IPS DF 4.7 (cell line): ENCODE data around the gene LRRC4B.
"Not testable (repeated sequence)": the region's sequence is repeated elsewhere in the genome, so short reads cannot be mapped to it uniquely, and the experiment has no call there.

Experiments
- DNase-seq: peaks from one replicate; pipeline ENCODE4 v3.0.0-alpha.2; 2013; ENCODE audit warnings: low spot score; ENCODE audit errors: extremely low read depth

Gene LRRC4B

GRCh38 chr19:50486823-50487515 is 81.3 kb downstream of the LRRC4B start:
- no peak for DNase-seq

- DNase-seq: no peak
Measured at GRCh38 chr19:50485284-50485955, 82.8 kb downstream of the LRRC4B start.

GRCh38 chr19:50482916-50483315 is 85.3 kb downstream of the LRRC4B start:
- DNase-seq: no peak

GRCh38 chr19:50482271-50482855 is 85.9 kb downstream of the LRRC4B start:
- DNase-seq: no peak

GRCh38 chr19:50481351-50482149 is 86.7 kb downstream of the LRRC4B start:
- no peak for DNase-seq

- no peak for DNase-seq
Measured at GRCh38 chr19:50480281-50481111, 87.7 kb downstream of the LRRC4B start.

- no peak for DNase-seq
Measured at GRCh38 chr19:50479761-50480251, 88.4 kb downstream of the LRRC4B start.

GRCh38 chr19:50478901-50479715 is 89.1 kb downstream of the LRRC4B start:
- no peak for DNase-seq

- DNase-seq: no peak
Measured at GRCh38 chr19:50477751-50478515, 90.3 kb downstream of the LRRC4B start.

- no peak for DNase-seq
Measured at GRCh38 chr19:50476907-50477238, 91.4 kb downstream of the LRRC4B start.

GRCh38 chr19:50476224-50476906 is 91.9 kb downstream of the LRRC4B start, which contains the start of the genes EMC10 and GARIN5A:
TSS of gene EMC10 (plus strand) at chr19:50476507. CDS start at chr19:50476545, 38 bp downstream.
TSS of gene GARIN5A (minus strand) at chr19:50476848. CDS start at chr19:50476388, 460 bp downstream.
- DNase-seq: no peak

GRCh38 chr19:50475736-50476223 is 92.5 kb downstream of the LRRC4B start:
- no peak for DNase-seq

- no peak for DNase-seq
Measured at GRCh38 chr19:50475101-50475568, 93.1 kb downstream of the LRRC4B start.

- DNase-seq: not testable (repeated sequence)
Measured at GRCh38 chr19:50473336-50473735, 94.9 kb downstream of the LRRC4B start.

GRCh38 chr19:50468818-50469217 is 99.4 kb downstream of the LRRC4B start:
- no peak for DNase-seq

GRCh38 chr19:50467566-50467965 is 100.7 kb downstream of the LRRC4B start:
- DNase-seq: no peak
